GM23248 (cell line): ENCODE results near the gene CYP2C18.

Source experiments
- EZH2 ChIP-seq: fragments of 200-600 bp; sonication (generic); IDR thresholded peaks from 2 replicates; pipeline ENCODE4 v1.6.1; 2018; ENCODE audit warnings: antibody characterized with exemption, mild to moderate bottlenecking; ENCODE audit not compliant: insufficient read depth, poor library complexity, severe bottlenecking
- EZH2phosphoT487 ChIP-seq: fragments of 200-600 bp; sonication (generic); IDR thresholded peaks from 2 replicates; pipeline ENCODE4 v1.6.1; 2018; ENCODE audit warnings: antibody characterized with exemption, moderate library complexity, mild to moderate bottlenecking, low read depth; ENCODE audit not compliant: insufficient read depth

DNA sequence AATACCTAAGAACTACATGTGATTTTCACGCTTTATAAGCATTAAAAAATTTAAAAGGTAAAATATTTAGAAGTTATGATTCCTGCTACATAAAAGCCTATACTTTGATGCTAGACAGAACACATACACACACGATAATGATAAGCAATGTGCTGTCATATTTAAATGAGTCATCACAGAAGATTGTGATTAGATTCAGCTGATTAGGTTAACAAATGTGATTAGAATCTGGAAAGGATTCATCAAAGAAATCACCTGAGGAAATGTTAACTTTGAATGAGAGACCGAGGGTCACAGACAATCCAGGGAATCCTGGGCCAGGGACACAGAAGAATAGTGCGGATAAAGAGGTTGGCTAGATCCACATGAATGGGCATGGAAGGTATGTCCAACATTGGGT lies 42.0 kb upstream of the CYP2C18 start:
- no peak for TF ChIP-seq EZH2
- no peak for TF ChIP-seq EZH2phosphoT487
